Transverse colon (tissue), 4 donors: ENCODE data around the gene TMEM62.

Experiments
- EP300 ChIP-seq: sonication (generic); formaldehyde crosslinking; IDR thresholded peaks from one replicate; pipeline ENCODE4 v1.6.1; 2017; ENCODE audit warnings: antibody characterized with exemption, low read depth
- POLR2AphosphoS5 ChIP-seq, 3 donors: sonication (generic); formaldehyde crosslinking; IDR thresholded peaks; one replicate each; pipeline ENCODE4 v1.6.1; 2016; ENCODE audit warnings: antibody characterized with exemption in 3 of 3
- TF ChIP-seq, protein P1 (sequence below), 5 experiments: fragments of 200-600 bp in 3 of 5; fragments of 450-650 bp in 2 of 5; sonication (generic) in 3 of 5; IDR thresholded peaks; 1 replicate in 2 of 5; 2 replicates in 3 of 5; pipeline ENCODE4 v1.5.1; 2016 to 2017; ENCODE audit warnings: antibody characterized with exemption in 5 of 5, inconsistent platforms in 3 of 5, mild to moderate bottlenecking in 2 of 5, moderate library complexity in 1 of 5

DNA sequence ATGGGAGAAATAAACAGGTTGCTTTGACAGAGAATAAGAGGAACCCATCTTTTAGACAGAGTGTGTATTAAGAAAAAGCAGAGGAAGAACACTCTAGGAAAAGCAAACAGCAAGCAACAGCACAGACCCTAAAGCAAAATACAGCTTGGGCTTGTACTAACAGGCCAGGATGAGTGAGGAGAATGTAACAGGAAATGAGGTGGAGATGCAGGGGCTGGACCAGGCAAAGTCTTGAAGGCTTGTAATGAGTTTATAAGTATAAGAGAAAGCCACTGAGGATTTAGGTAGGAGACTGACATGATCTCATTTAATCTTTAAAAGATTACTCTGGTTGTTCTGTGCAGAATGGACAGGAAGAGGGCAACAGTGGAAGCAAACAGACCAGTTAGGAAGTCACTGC is 32.4 kb upstream of the TMEM62 start:
- TF ChIP-seq, protein P1, sequence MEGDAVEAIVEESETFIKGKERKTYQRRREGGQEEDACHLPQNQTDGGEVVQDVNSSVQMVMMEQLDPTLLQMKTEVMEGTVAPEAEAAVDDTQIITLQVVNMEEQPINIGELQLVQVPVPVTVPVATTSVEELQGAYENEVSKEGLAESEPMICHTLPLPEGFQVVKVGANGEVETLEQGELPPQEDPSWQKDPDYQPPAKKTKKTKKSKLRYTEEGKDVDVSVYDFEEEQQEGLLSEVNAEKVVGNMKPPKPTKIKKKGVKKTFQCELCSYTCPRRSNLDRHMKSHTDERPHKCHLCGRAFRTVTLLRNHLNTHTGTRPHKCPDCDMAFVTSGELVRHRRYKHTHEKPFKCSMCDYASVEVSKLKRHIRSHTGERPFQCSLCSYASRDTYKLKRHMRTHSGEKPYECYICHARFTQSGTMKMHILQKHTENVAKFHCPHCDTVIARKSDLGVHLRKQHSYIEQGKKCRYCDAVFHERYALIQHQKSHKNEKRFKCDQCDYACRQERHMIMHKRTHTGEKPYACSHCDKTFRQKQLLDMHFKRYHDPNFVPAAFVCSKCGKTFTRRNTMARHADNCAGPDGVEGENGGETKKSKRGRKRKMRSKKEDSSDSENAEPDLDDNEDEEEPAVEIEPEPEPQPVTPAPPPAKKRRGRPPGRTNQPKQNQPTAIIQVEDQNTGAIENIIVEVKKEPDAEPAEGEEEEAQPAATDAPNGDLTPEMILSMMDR (IDR thresholded peaks at IDR 0.05), result no peak
- TF ChIP-seq EP300 (no peak), POLR2AphosphoS5 (IDR thresholded peaks at IDR 0.05) (no peak)
